Measurements from ENCODE around the gene SLC25A21. TPM values are rescaled to one million over a fixed set of nuclear protein-coding genes. Genes with fewer than 3 reads are reported as not detected.

SLC25A21 gene
- total RNA-seq, 1 experiment from 2014 or later: 7.1 TPM

GRCh38 chr14:36723530-36723929 lies 448.9 kb downstream of the SLC25A21 start:
- no peak overlapping the region for H3K56ac ChIP-seq (ENCODE audit: insufficient read length, low read depth, low read length)
- H3K23me2 ChIP-seq (ENCODE audit: insufficient read length, low read depth, low read length, poor library complexity, severe bottlenecking): no peaks in the 10 kb centered on the region
- no peak overlapping the region for H4K91ac ChIP-seq (ENCODE audit: insufficient read length, low read depth, low read length)
- no peak overlapping the region for H3K27ac Mint-ChIP-seq
- no peaks in the 10 kb centered on the region for H3K27me3 Mint-ChIP-seq (ENCODE audit: low read depth)
- H2BK20ac ChIP-seq (ENCODE audit: low read depth, low read length, poor library complexity, severe bottlenecking): no peak overlapping the region
- H2BK15ac ChIP-seq (ENCODE audit: low read depth, low read length): no peak overlapping the region
- H3K79me2 ChIP-seq (ENCODE audit: insufficient read depth, low read length): no peaks in the 10 kb centered on the region
- no peaks in the 10 kb centered on the region for H3K36me3 Mint-ChIP-seq (ENCODE audit: insufficient read depth in 1 of 3, low read depth in 3 of 3)
- H3K4me2 ChIP-seq (ENCODE audit: insufficient read depth, insufficient read length, low read length): no peak overlapping the region
- DNase-seq: no peak
- H4K5ac ChIP-seq (ENCODE audit: insufficient read length, low read depth, low read length): no peak overlapping the region
- no peak overlapping the region for H3K23ac ChIP-seq (ENCODE audit: insufficient read length, low read depth, low read length)
- H2AK5ac ChIP-seq (ENCODE audit: insufficient read length, low read length): no peak overlapping the region
- peaks cover 7% of the 10 kb centered on the region; the same call in 1 of the 2 replicates for H3K4me1 ChIP-seq (ENCODE audit: insufficient read depth, low read length)
- no peak overlapping the region for H3K4ac ChIP-seq (ENCODE audit: low read depth, low read length)
- peaks cover 8% of the 10 kb centered on the region in 2 experiments; a peak in 2 of 4 replicates for H3K4me1 Mint-ChIP-seq
- no peak overlapping the region for H2AFZ ChIP-seq (ENCODE audit: low read length)
- no peaks in the 10 kb centered on the region for H3K79me1 ChIP-seq (ENCODE audit: insufficient read depth, low read depth, low read length, poor library complexity, severe bottlenecking)
- no peak for TF ChIP-seq CTCF (conservative IDR thresholded peaks at IDR 0.05)
- H2BK5ac ChIP-seq (ENCODE audit: insufficient read length, low read length): no peak overlapping the region
- H3K18ac ChIP-seq (ENCODE audit: insufficient read length, low read depth, low read length): no peak overlapping the region
- H3K9me3 Mint-ChIP-seq: no peaks in the 10 kb centered on the region
- H3K14ac ChIP-seq (ENCODE audit: insufficient read depth, low read length): no peak overlapping the region
- H3T11ph ChIP-seq (ENCODE audit: low read length): no peak overlapping the region
- no peaks in the 10 kb centered on the region for H3K9me3 ChIP-seq (ENCODE audit: control insufficient read depth, low read depth, low read length)
- no peak overlapping the region for H4K8ac ChIP-seq (replicated peaks; ENCODE audit: insufficient read length, low read depth, low read length)
- no peak overlapping the region for H3K27ac ChIP-seq (ENCODE audit: insufficient read length, low read depth, low read length)
- no peak overlapping the region for H2BK12ac ChIP-seq (ENCODE audit: insufficient read length, low read depth, low read length)
- WGBS (ENCODE audit: extremely low coverage, insufficient read length, low lambda C conversion rate): no CpG with 5 or more reads among the region's 2 CpGs
- H3K9ac ChIP-seq (ENCODE audit: extremely low read depth, insufficient read length, low read length): no peak overlapping the region
- H3K4me3 Mint-ChIP-seq: no peak overlapping the region
- H4K20me1 ChIP-seq (ENCODE audit: control insufficient read depth, insufficient read depth, insufficient read length): no peaks in the 10 kb centered on the region
- no peak overlapping the region for H2BK120ac ChIP-seq (ENCODE audit: low read depth, low read length, poor library complexity, severe bottlenecking)
- no peaks in the 10 kb centered on the region for H3K27me3 ChIP-seq (ENCODE audit: insufficient read depth, low read length)

Measured in H9 (cell line).